ENCODE results near the gene UNC79. TPM values are rescaled to one million over a fixed set of nuclear protein-coding genes. Genes with fewer than 3 reads are reported as not detected.
"Not testable (repeated sequence)": the region's sequence is repeated elsewhere in the genome, so short reads cannot be mapped to it uniquely, and the experiment has no call there.

Gene UNC79
- total RNA-seq, 1 donor from 2014 or later: 2.6 TPM

DNA sequence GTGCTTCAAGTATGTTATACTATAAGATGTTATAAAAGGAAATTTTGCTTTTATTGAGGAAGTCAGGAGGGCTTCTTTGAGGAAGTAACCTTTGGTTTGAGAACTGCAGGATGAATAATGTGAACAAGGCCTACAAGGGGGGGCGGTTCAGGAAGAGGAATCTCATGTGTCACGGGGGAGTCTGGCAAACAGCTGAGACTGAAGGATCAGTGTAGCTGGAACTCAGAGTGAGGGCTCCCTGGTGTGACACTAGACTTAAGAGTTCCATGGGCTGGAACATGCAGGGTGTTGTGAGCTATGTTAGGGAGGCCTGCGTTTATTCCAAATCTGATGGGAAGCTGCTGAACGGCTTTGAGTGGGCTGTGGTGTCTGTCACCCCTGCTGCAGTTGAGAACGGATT is 62.3 kb downstream of the UNC79 start:
- DNase-seq (ENCODE audit: low spot score, unreplicated experiment): no peak
- Mint-ChIP-seq H3K27ac (no peak overlapping the region), H3K9me3 (ENCODE audit: low read depth) (no peaks in the 10 kb centered on the region), H3K36me3 (ENCODE audit: insufficient read depth) (no peaks in the 10 kb centered on the region), H3K4me3 (ENCODE audit: low read depth) (no peak overlapping the region), H3K4me1 (ENCODE audit: low read depth) (no peaks in the 10 kb centered on the region), H3K27me3 (no peaks in the 10 kb centered on the region)
- TF ChIP-seq, protein P1, sequence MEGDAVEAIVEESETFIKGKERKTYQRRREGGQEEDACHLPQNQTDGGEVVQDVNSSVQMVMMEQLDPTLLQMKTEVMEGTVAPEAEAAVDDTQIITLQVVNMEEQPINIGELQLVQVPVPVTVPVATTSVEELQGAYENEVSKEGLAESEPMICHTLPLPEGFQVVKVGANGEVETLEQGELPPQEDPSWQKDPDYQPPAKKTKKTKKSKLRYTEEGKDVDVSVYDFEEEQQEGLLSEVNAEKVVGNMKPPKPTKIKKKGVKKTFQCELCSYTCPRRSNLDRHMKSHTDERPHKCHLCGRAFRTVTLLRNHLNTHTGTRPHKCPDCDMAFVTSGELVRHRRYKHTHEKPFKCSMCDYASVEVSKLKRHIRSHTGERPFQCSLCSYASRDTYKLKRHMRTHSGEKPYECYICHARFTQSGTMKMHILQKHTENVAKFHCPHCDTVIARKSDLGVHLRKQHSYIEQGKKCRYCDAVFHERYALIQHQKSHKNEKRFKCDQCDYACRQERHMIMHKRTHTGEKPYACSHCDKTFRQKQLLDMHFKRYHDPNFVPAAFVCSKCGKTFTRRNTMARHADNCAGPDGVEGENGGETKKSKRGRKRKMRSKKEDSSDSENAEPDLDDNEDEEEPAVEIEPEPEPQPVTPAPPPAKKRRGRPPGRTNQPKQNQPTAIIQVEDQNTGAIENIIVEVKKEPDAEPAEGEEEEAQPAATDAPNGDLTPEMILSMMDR (IDR thresholded peaks at IDR 0.05; ENCODE audit: unreplicated experiment): no peak

DNA sequence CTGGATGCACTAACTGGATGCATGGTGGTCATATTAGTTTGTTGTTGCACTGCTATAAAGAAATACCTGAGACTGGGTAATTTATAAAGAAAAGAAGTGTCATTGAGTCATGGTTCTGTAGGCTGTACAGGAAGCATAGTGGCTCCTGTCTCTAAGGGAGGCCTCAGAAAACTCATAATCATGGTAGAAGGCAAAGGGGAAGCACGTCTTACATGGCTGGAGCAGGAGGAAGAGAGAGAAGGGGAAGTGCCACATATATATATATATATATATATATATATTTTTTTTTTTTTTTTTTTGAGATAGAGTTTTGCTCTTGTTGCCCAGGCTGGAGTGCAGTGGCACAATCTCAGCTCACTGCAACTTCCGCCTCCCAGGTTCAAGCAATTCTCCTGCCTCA is 62.9 kb downstream of the UNC79 start:
- H3K36me3 Mint-ChIP-seq (ENCODE audit: insufficient read depth); H3K27ac Mint-ChIP-seq; H3K27me3 Mint-ChIP-seq; H3K4me3 Mint-ChIP-seq (ENCODE audit: low read depth); DNase-seq (ENCODE audit: low spot score, unreplicated experiment); H3K9me3 Mint-ChIP-seq (ENCODE audit: low read depth); H3K4me1 Mint-ChIP-seq (ENCODE audit: low read depth): not testable (repeated sequence)

DNA sequence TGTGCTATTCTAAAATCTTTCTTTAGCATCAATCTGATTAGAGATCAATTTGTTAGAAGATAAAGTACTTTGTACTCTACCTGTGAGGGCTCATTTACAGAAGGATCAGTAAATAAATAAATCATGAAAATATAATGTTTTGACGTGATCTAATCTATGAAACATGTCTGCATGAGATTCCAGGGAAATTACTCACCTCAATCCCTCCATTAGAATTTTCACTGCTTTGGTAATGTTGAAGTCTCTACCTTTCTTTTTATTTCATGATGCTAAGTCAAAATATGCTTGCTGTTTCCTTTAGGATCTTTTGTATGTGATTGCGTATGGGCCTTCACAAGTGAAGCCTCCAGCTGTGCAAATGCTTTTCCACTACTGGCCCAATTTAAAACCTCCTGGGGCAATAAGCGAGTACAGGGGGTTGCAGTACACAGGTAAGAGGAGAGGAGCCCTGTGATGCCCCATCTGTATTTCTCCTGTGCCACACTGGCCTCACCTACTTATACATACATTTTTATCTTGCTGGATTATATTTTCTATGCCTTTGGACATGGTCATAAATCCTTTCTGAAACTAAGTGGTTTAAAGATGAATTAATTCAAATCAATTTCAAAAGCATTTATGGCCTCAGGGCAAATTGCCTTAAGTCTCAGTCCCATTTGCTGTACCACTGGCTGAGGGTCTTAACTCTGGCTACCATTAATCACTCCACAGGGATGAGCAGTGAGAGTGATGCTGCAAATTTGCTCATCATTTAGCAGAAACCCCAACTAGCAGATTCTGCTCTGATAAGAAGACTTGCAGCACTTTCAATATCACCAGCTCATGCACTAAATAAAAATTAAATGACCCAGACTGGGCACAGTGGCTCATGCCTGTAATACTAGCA is 66.4 kb downstream of the UNC79 start:
- Mint-ChIP-seq H3K4me3 (ENCODE audit: low read depth) (no peak overlapping the region), H3K27ac (no peak overlapping the region), H3K9me3 (ENCODE audit: low read depth) (no peaks in the 10 kb centered on the region), H3K27me3 (no peaks in the 10 kb centered on the region), H3K36me3 (ENCODE audit: insufficient read depth) (no peaks in the 10 kb centered on the region), H3K4me1 (ENCODE audit: low read depth) (no peaks in the 10 kb centered on the region)
- DNase-seq (ENCODE audit: low spot score, unreplicated experiment): no peak
- TF ChIP-seq, protein P1 (IDR thresholded peaks at IDR 0.05; ENCODE audit: unreplicated experiment): no peak

DNA sequence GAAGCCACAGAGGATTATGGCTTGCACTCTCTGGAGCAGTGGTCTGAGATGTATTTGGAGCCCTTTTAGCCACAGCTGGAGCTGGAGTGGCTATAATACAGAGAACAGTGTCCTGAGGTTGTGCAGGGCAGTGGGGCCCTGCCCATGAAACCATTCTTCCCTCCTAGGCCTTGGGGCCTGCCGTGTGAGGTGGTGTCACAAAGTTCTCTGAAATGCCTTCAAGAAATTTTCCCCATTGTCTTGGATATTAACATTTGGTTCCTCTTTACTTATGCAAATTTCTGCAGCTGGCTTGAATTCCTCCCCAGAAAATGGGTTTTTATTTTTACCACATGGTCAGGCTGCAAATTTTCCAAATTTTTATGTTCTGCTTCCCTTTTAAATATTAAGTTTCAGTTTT is 79.3 kb downstream of the UNC79 start:
- TF ChIP-seq, protein P1 (IDR thresholded peaks at IDR 0.05; ENCODE audit: unreplicated experiment): no peak
- H3K4me1 Mint-ChIP-seq (ENCODE audit: low read depth): no peaks in the 10 kb centered on the region
- H3K27ac Mint-ChIP-seq: no peak overlapping the region
- H3K4me3 Mint-ChIP-seq (ENCODE audit: low read depth): no peak overlapping the region
- H3K9me3 Mint-ChIP-seq (ENCODE audit: low read depth): no peaks in the 10 kb centered on the region
- no peaks in the 10 kb centered on the region for H3K36me3 Mint-ChIP-seq (ENCODE audit: insufficient read depth)
- DNase-seq (ENCODE audit: low spot score, unreplicated experiment): no peak
- H3K27me3 Mint-ChIP-seq: no peaks in the 10 kb centered on the region

DNA sequence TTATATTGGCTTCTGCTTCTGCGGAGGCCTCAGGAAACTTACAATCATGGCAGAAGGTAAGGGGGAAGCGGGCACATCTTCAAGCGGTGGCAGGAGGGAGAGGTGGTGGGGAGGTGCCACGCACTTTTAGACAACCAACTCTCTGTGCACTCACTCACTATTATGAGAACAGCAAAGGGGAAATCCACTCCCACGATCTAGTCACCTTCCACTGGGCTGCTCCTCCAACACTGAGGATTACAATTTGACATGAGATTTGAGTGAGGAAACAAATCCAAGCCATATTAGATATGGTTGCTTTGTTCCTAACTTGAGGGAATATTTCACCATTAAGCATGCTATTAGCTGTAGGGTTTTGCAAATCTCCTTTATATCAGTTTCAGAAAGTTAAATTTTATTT is 80.3 kb downstream of the UNC79 start:
- no peaks in the 10 kb centered on the region for H3K27me3 Mint-ChIP-seq
- no peaks in the 10 kb centered on the region for H3K9me3 Mint-ChIP-seq (ENCODE audit: low read depth)
- H3K4me1 Mint-ChIP-seq (ENCODE audit: low read depth): no peaks in the 10 kb centered on the region
- no peak overlapping the region for H3K4me3 Mint-ChIP-seq (ENCODE audit: low read depth)
- no peak for DNase-seq (ENCODE audit: low spot score, unreplicated experiment)
- H3K36me3 Mint-ChIP-seq (ENCODE audit: insufficient read depth): no peaks in the 10 kb centered on the region
- H3K27ac Mint-ChIP-seq: no peak overlapping the region
- TF ChIP-seq, protein P1 (IDR thresholded peaks at IDR 0.05; ENCODE audit: unreplicated experiment): no peak

DNA sequence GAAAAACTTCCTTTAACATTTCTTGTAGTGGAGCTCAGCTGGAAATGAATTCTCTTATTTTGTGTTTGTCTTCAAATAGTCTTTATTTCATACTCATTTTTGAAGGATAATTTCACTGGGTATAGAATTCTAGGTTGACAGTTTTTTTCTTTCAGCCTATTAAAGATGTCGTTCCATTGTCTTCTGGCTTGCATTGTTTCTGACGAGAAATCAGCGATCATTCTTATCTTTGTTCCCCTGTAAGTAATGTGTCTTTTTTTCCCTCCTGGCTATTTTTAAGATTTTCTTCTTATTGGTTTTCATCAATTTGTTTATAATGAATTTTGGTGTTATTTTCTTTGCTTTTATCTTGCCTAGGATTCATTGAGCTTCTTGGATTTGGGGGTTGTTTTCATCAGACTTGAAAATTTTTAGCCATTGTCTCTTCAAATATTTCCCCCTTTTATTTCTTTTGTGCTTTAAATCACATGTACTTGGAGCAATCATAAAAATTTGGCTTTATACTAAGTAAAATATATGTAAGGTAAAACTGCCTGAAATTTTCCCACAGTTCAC is 89.4 kb downstream of the UNC79 start:
- no peak overlapping the region for H3K27ac Mint-ChIP-seq

More for the DNA sequence above, 89.4 kb downstream of the UNC79 start:
- no peak overlapping the region for H3K4me3 Mint-ChIP-seq (ENCODE audit: low read depth)
- H3K9me3 Mint-ChIP-seq (ENCODE audit: low read depth): peaks cover 40% of the 10 kb centered on the region
- no peaks in the 10 kb centered on the region for H3K27me3 Mint-ChIP-seq
- H3K36me3 Mint-ChIP-seq (ENCODE audit: insufficient read depth): peaks cover 6% of the 10 kb centered on the region
- TF ChIP-seq, protein P1 (IDR thresholded peaks at IDR 0.05; ENCODE audit: unreplicated experiment): no peak
- DNase-seq (ENCODE audit: low spot score, unreplicated experiment): no peak
- no peaks in the 10 kb centered on the region for H3K4me1 Mint-ChIP-seq (ENCODE audit: low read depth)

All from progenitor cell of endocrine pancreas (in vitro differentiated cells).